HEK293 (cell line): ENCODE measurements around the gene C1QBP.

Experiments
- CTCF ChIA-PET: fragments of 350-600 bp; formaldehyde crosslinking; extraction: SDS; loops from one replicate; lab custom pipeline; 2021; ENCODE audit warnings: antibody characterized with exemption; lab: Yijun Ruan, JAX
- POLR2A ChIA-PET: fragments of 300-600 bp; formaldehyde crosslinking; extraction: SDS; loops from one replicate; lab custom pipeline; 2020; ENCODE audit warnings: antibody characterized with exemption, inconsistent platforms; lab: Yijun Ruan, JAX
- H3K27ac ChIP-seq: fragments of 200-500 bp; sonication (Bioruptor generic); 2 replicates; pipeline ENCODE4 v1.5.1; 2014; ENCODE audit warnings: low read depth, low read length, control low read depth, inconsistent platforms; ENCODE audit errors: extremely low read depth
- H3K36me3 ChIP-seq, 2 experiments: fragments of 200-500 bp in 1 of 2; sonication (Bioruptor generic) in 1 of 2; 1 replicate in 1 of 2; 2 replicates in 1 of 2; pipeline ENCODE4 v1.5.1; 2014 to 2017; ENCODE audit warnings: inconsistent platforms in 2 of 2, low read length in 2 of 2; ENCODE audit not compliant: control insufficient read depth in 2 of 2, insufficient read depth in 1 of 2
- H3K4me1 ChIP-seq: fragments of 200-500 bp; sonication (Bioruptor generic); 2 replicates; pipeline ENCODE4 v1.5.1; 2014; ENCODE audit warnings: mild to moderate bottlenecking, low read length, inconsistent platforms; ENCODE audit not compliant: control insufficient read depth, insufficient read depth
- H3K4me3 ChIP-seq: 2 replicates; pipeline ENCODE4 v1.5.1; 2011; ENCODE audit warnings: low read depth, mild to moderate bottlenecking, control low read depth, low read length, moderate library complexity
- H3K9me3 ChIP-seq: fragments of 200-500 bp; sonication (Bioruptor generic); 2 replicates; pipeline ENCODE4 v1.5.1; 2014; ENCODE audit warnings: low read depth, low read length, inconsistent platforms; ENCODE audit not compliant: control insufficient read depth, insufficient read depth
- GLIS1 ChIP-seq: fragments of 450-650 bp; formaldehyde crosslinking; IDR thresholded peaks from 2 replicates; pipeline ENCODE4 v1.5.1; 2016; ENCODE audit warnings: missing biosample characterization, missing genetic modification characterization
- GLIS2 ChIP-seq: fragments of 450-650 bp; formaldehyde crosslinking; IDR thresholded peaks from 2 replicates; pipeline ENCODE4 v1.5.1; 2016; ENCODE audit warnings: missing biosample characterization, missing genetic modification characterization
- HOXA7 ChIP-seq: sonication (generic); formaldehyde crosslinking; IDR thresholded peaks from 2 replicates; pipeline ENCODE4 v1.8.1; 2022; ENCODE audit warnings: missing genetic modification reagents, borderline replicate concordance
- HOXD13 ChIP-seq: sonication (generic); formaldehyde crosslinking; IDR thresholded peaks from 2 replicates; pipeline ENCODE4 v1.8.0; 2022; ENCODE audit warnings: missing genetic modification reagents, borderline replicate concordance
- KLF10 ChIP-seq: fragments of 450-650 bp; IDR thresholded peaks from 2 replicates; pipeline ENCODE4 v1.5.1; 2018; ENCODE audit warnings: missing biosample characterization, mild to moderate bottlenecking, missing genetic modification characterization
- PRDM6 ChIP-seq: fragments of 450-650 bp; formaldehyde crosslinking; IDR thresholded peaks from 2 replicates; pipeline ENCODE4 v1.5.1; 2017; ENCODE audit warnings: missing biosample characterization, missing genetic modification characterization
- ZBTB44 ChIP-seq: fragments of 450-650 bp; IDR thresholded peaks from 2 replicates; pipeline ENCODE4 v1.5.1; 2018; ENCODE audit warnings: missing biosample characterization, mild to moderate bottlenecking, missing genetic modification characterization
- ZBTB48 ChIP-seq: fragments of 450-650 bp; formaldehyde crosslinking; IDR thresholded peaks from 2 replicates; pipeline ENCODE4 v1.5.1; 2016; ENCODE audit warnings: missing biosample characterization, missing genetic modification characterization
- ZFP37 ChIP-seq: fragments of 450-650 bp; formaldehyde crosslinking; IDR thresholded peaks from 2 replicates; pipeline ENCODE4 v1.5.1; 2016; ENCODE audit warnings: missing biosample characterization, missing genetic modification characterization
- ZFP41 ChIP-seq: fragments of 450-650 bp; formaldehyde crosslinking; IDR thresholded peaks from 2 replicates; pipeline ENCODE4 v1.5.1; 2016; ENCODE audit warnings: missing biosample characterization, missing genetic modification characterization, borderline replicate concordance
- ZNF10 ChIP-seq: fragments of 450-650 bp; formaldehyde crosslinking; IDR thresholded peaks from 2 replicates; pipeline ENCODE4 v1.5.1; 2017; ENCODE audit warnings: missing biosample characterization, missing genetic modification characterization
- ZNF114 ChIP-seq: fragments of 450-650 bp; formaldehyde crosslinking; IDR thresholded peaks from 2 replicates; pipeline ENCODE4 v1.5.0; 2017; ENCODE audit warnings: missing biosample characterization, missing genetic modification characterization
- ZNF121 ChIP-seq: fragments of 450-650 bp; formaldehyde crosslinking; IDR thresholded peaks from 2 replicates; pipeline ENCODE4 v1.5.1; 2016; ENCODE audit warnings: missing biosample characterization, missing genetic modification characterization
- ZNF157 ChIP-seq: fragments of 450-650 bp; formaldehyde crosslinking; IDR thresholded peaks from 2 replicates; pipeline ENCODE4 v1.5.1; 2016; ENCODE audit warnings: missing biosample characterization, missing genetic modification characterization
- ZNF510 ChIP-seq: fragments of 450-650 bp; formaldehyde crosslinking; IDR thresholded peaks from 2 replicates; pipeline ENCODE4 v1.5.1; 2018; ENCODE audit warnings: mild to moderate bottlenecking, missing genetic modification characterization, missing biosample characterization; ENCODE audit not compliant: insufficient replicate concordance
- ZNF513 ChIP-seq: fragments of 450-650 bp; IDR thresholded peaks from 2 replicates; pipeline ENCODE4 v1.5.1; 2018; ENCODE audit warnings: missing biosample characterization, missing genetic modification characterization
- ZNF549 ChIP-seq: fragments of 450-650 bp; IDR thresholded peaks from 2 replicates; pipeline ENCODE4 v1.5.1; 2018; ENCODE audit warnings: missing biosample characterization, missing genetic modification characterization, mild to moderate bottlenecking, inconsistent platforms, moderate library complexity
- ZNF560 ChIP-seq: fragments of 450-650 bp; formaldehyde crosslinking; IDR thresholded peaks from 2 replicates; pipeline ENCODE4 v1.5.1; 2017; ENCODE audit warnings: missing biosample characterization, missing genetic modification characterization, borderline replicate concordance
- ZNF571 ChIP-seq: fragments of 450-650 bp; formaldehyde crosslinking; IDR thresholded peaks from 2 replicates; pipeline ENCODE4 v1.5.0; 2017; ENCODE audit warnings: missing biosample characterization, missing genetic modification characterization
- ZNF596 ChIP-seq: fragments of 450-650 bp; IDR thresholded peaks from 2 replicates; pipeline ENCODE4 v1.5.0; 2018; ENCODE audit warnings: missing biosample characterization, mild to moderate bottlenecking, missing genetic modification characterization, moderate library complexity
- ZNF654 ChIP-seq: fragments of 450-650 bp; formaldehyde crosslinking; IDR thresholded peaks from 2 replicates; pipeline ENCODE4 v1.5.1; 2016; ENCODE audit warnings: low read depth, missing biosample characterization, missing genetic modification characterization
- ZNF701 ChIP-seq: fragments of 450-650 bp; formaldehyde crosslinking; IDR thresholded peaks from 2 replicates; pipeline ENCODE4 v1.5.1; 2016; ENCODE audit warnings: missing biosample characterization, missing genetic modification characterization
- ZSCAN18 ChIP-seq: fragments of 450-650 bp; formaldehyde crosslinking; IDR thresholded peaks from 2 replicates; pipeline ENCODE4 v1.5.1; 2016; ENCODE audit warnings: missing biosample characterization, missing genetic modification characterization
- TF ChIP-seq, protein P1 (sequence below): fragments of 450-650 bp; formaldehyde crosslinking; IDR thresholded peaks from 2 replicates; pipeline ENCODE4 v1.5.1; 2016; ENCODE audit warnings: missing biosample characterization, missing genetic modification characterization

C1QBP gene

DNA sequence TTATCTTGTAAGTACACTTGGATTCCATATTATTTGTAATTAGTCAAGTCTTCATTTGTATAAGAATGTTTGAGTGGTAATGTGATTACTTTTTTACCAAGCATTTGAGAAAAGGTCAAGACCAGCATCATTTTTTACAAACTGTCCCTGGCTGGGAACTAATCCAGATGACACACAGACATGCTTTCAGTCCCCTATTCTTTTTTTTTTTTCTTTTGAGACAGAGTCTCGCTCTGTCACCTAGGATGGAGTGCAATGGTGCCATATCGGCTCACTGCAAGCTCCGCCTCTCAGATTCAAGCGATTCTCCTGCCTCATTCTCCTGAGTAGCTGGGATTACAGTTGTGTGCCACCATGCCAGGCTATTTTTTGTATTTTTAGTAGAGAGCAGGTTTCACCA is 42.5 kb upstream of the C1QBP start (continued):
- no peak for TF ChIP-seq GLIS1 (tag by site-specific recombination)
- no peak for TF ChIP-seq ZNF596 (tag by site-specific recombination)

DNA sequence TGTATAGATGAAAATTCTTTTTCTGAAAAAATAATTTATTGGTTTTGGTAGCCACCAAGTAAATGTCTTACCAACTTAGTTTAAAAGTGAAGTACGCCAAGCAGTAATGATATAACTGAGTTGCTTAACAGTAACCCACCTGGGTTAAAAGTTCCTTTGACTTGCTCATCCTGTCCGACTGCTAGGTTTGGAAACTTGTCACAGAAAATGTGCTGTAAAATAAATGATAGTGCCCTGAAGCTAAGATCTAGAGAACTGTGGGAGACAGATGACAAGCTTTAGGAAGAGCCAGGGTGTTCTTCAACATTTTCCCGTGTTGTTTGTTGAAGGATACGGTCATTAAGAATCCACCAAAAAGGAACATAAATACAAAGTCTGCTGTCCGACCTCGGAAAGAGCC is 42.0 kb upstream of the C1QBP start:
- Histone ChIP-seq H3K4me3 (no peak overlapping the region), H3K9me3 (no peaks in the 10 kb centered on the region; the same call in 1 of the 2 replicates), H3K4me1 (no peaks in the 10 kb centered on the region), H3K27ac (no peak overlapping the region), H3K36me3 (peaks cover 77 to 89% of the 10 kb centered on the region in 2 experiments)
- ChIA-PET CTCF (interaction anchor here (0.7 kb wide), 1 partner anchor 42 kb away, joined by 4 read pairs; the partner anchor contains the start of gene C1QBP), POLR2A (interaction anchor here (0.6 to 1.6 kb wide), 2 partner anchors 10 to 1803 kb away, joined by 3 to 4 read pairs; no protein-coding TSS in a partner anchor)
- TF ChIP-seq ZFP41 (tag by site-specific recombination): no peak
- TF ChIP-seq ZNF157 (tag by site-specific recombination): no peak
- TF ChIP-seq ZNF701 (tag by site-specific recombination): no peak
- TF ChIP-seq ZSCAN18: no peak
- TF ChIP-seq HOXA7 (CRISPR knock-in tag): no peak
- no peak for TF ChIP-seq KLF10 (tag by site-specific recombination)
- TF ChIP-seq ZBTB48 (tag by site-specific recombination): no peak
- TF ChIP-seq ZNF510 (tag by site-specific recombination): no peak

GRCh38 chr17:5478992-5479391 is 40.0 kb upstream of the C1QBP start:
- Histone ChIP-seq H3K9me3 (no peaks in the 10 kb centered on the region; the same call in 1 of the 2 replicates), H3K4me3 (no peak overlapping the region), H3K4me1 (no peaks in the 10 kb centered on the region), H3K36me3 (peaks cover 90 to 96% of the 10 kb centered on the region in 2 experiments)
- ChIA-PET POLR2A (no interaction called here), CTCF (no interaction called here)
- TF ChIP-seq ZNF114 (tag by site-specific recombination) (no peak), ZNF560 (tag by site-specific recombination) (no peak), ZNF571 (tag by site-specific recombination) (no peak), PRDM6 (no peak), HOXD13 (CRISPR knock-in tag) (no peak), ZNF513 (tag by site-specific recombination) (no peak), GLIS2 (tag by site-specific recombination) (no peak), ZNF121 (no peak), ZNF654 (tag by site-specific recombination) (no peak), ZNF549 (tag by site-specific recombination) (no peak), ZBTB44 (tag by site-specific recombination) (no peak), ZFP37 (tag by site-specific recombination) (no peak), ZNF10 (no peak), ZNF510 (tag by site-specific recombination) (no peak)
- TF ChIP-seq, protein P1, sequence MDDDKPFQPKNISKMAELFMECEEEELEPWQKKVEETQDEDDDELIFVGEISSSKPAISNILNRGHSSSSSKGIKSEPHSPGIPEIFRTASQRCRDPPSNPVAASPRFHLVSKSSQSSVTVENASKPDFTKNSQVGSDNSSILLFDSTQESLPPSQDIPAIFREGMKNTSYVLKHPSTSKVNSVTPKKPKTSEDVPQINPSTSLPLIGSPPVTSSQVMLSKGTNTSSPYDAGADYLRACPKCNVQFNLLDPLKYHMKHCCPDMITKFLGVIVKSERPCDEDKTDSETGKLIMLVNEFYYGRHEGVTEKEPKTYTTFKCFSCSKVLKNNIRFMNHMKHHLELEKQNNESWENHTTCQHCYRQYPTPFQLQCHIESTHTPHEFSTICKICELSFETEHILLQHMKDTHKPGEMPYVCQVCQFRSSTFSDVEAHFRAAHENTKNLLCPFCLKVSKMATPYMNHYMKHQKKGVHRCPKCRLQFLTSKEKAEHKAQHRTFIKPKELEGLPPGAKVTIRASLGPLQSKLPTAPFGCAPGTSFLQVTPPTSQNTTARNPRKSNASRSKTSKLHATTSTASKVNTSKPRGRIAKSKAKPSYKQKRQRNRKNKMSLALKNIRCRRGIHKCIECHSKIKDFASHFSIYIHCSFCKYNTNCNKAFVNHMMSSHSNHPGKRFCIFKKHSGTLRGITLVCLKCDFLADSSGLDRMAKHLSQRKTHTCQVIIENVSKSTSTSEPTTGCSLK (tag by site-specific recombination): no peak
- TF ChIP-seq, all 188 proteins: peak for 0
- no peak overlapping the region for H3K27ac ChIP-seq
